OCI-M2 (cell line): Measurements from ENCODE around the gene CDKN1C.

ENCODE experiments used
- DNase-seq: peaks from one replicate; lab custom pipeline; 2025; ENCODE audit not compliant: unreplicated experiment; lab: John Stamatoyannopoulos, UW

The CDKN1C gene

GRCh38 chr11:2890466-2891294 lies 5.1 kb upstream of the CDKN1C start:
- no peak for DNase-seq

GRCh38 chr11:2889362-2890273 lies 4.0 kb upstream of the CDKN1C start:
- no peak for DNase-seq

GRCh38 chr11:2888266-2888968 lies 2.8 kb upstream of the CDKN1C start:
- DNase-seq: peak; percentile 15

- no peak for DNase-seq
These were observed 2.1 kb upstream of the CDKN1C start for GRCh38 chr11:2887515-2888195.

- DNase-seq: no peak
These were observed 1.4 kb upstream of the CDKN1C start for GRCh38 chr11:2886936-2887335.

GRCh38 chr11:2886191-2886894 lies 768 bp upstream of the CDKN1C start:
- no peak for DNase-seq

GRCh38 chr11:2885017-2885677 lies 428 bp downstream of the CDKN1C start:
- DNase-seq: no peak

GRCh38 chr11:2883979-2884815 lies 1.4 kb downstream of the CDKN1C start:
- no peak for DNase-seq

GRCh38 chr11:2883640-2883978 lies 2.0 kb downstream of the CDKN1C start:
- no peak for DNase-seq

GRCh38 chr11:2882396-2883110 lies 3.0 kb downstream of the CDKN1C start:
- DNase-seq: no peak

GRCh38 chr11:2881981-2882375 lies 3.6 kb downstream of the CDKN1C start:
- no peak for DNase-seq

- no peak for DNase-seq
These were observed 4.2 kb downstream of the CDKN1C start for GRCh38 chr11:2881076-2881980.

- no peak for DNase-seq
These were observed 4.9 kb downstream of the CDKN1C start for GRCh38 chr11:2880646-2881045.

GRCh38 chr11:2878782-2879181 lies 6.8 kb downstream of the CDKN1C start:
- DNase-seq: no peak

- DNase-seq: no peak
These were observed 8.1 kb downstream of the CDKN1C start for GRCh38 chr11:2877474-2877873.

- DNase-seq: no peak
These were observed 10.6 kb downstream of the CDKN1C start for GRCh38 chr11:2874963-2875362.

GRCh38 chr11:2870969-2871680 lies 14.4 kb downstream of the CDKN1C start:
- no peak for DNase-seq
